ENCODE measurements around the gene CDCA3. TPM values are rescaled to one million over a fixed set of nuclear protein-coding genes. Genes with fewer than 3 reads are reported as not detected.
A peak's percentile ranks its signal among the peaks of the same experiment; 100 is the strongest.

Gene CDCA3
- total RNA-seq, 5 donors from 2014 or later (not counting 1 experiment from before 2014, with no cell fraction given), result 1.1 to 2.7 (median 2.0) TPM

GRCh38 chr12:6829536-6830220, 21.4 kb downstream of the CDCA3 start:
- Histone ChIP-seq H3K36me3 (ENCODE audit: control insufficient read depth in 2 of 2, extremely low read depth in 1 of 2, insufficient read depth in 1 of 2, low read length in 1 of 2) (no peaks in the 10 kb centered on the region), H3K4me1 (ENCODE audit: control insufficient read depth in 1 of 2, extremely low read depth in 1 of 2, insufficient read depth in 2 of 2, low read length in 2 of 2) (peaks cover 0 to 31% of the 10 kb centered on the region in 2 experiments), H3K27me3 (replicated peaks in 1 of 2; ENCODE audit: control insufficient read depth in 2 of 2, extremely low read depth in 1 of 2, insufficient read depth in 2 of 2, low read length in 1 of 2) (peaks cover 0 to 65% of the 10 kb centered on the region in 2 experiments), H3K27ac (ENCODE audit: low read length) (no peak overlapping the region), H3K4me3 (ENCODE audit: control insufficient read depth in 1 of 2, extremely low read depth in 1 of 2, low read length in 1 of 2) (peak overlapping the region; percentile 75 to 81), H3K9me3 (no peaks in the 10 kb centered on the region)
- H3K36me3 Mint-ChIP-seq, result no peaks in the 10 kb centered on the region
- peaks cover 17 to 30% (median 22%) of the 10 kb centered on the region in 3 donors for H3K4me1 Mint-ChIP-seq
- peaks cover 12 to 54% of the 10 kb centered on the region in 2 donors for H3K27me3 Mint-ChIP-seq
- ATAC-seq (replicated peaks in 1 of 4), result no peak
- CTCF ChIA-PET, result interaction anchor here (0.6 to 1.0 kb wide), 3 partner anchors 76 to 169 kb away, joined by 3 read pairs; partner anchors contain the start of gene ZNF384 (in 1 of the 2)
- H3K27ac Mint-ChIP-seq, result peak overlapping the region in 1 of 2 donors; percentile 86
- DNase-seq, result no peak
- WGBS (ENCODE audit: insufficient coverage), result 73% methylated on average over 17 of the region's 19 CpGs
- H3K4me3 Mint-ChIP-seq, result peak overlapping the region; percentile 85 to 93 (median 86)
- POLR2A ChIA-PET, result interaction anchor here in 1 of 2 donors (0.7 kb wide), 1 partner anchor 198 kb away, joined by 3 read pairs; no protein-coding TSS in a partner anchor
- H3K9me3 Mint-ChIP-seq, result no peaks in the 10 kb centered on the region

GRCh38 chr12:6828781-6829535, 22.1 kb downstream of the CDCA3 start:
- DNase-seq (peak in 23 of 35 experiments; percentile 12 to 58 (median 33)), ATAC-seq (replicated peaks in 1 of 4) (peak; percentile 73 to 75 (median 74))
- Histone ChIP-seq H3K36me3 (ENCODE audit: control insufficient read depth in 2 of 2, extremely low read depth in 1 of 2, insufficient read depth in 1 of 2, low read length in 1 of 2) (no peaks in the 10 kb centered on the region), H3K9me3 (no peaks in the 10 kb centered on the region), H3K4me1 (ENCODE audit: control insufficient read depth in 1 of 2, extremely low read depth in 1 of 2, insufficient read depth in 2 of 2, low read length in 2 of 2) (peaks cover 0 to 31% of the 10 kb centered on the region in 2 experiments), H3K4me3 (ENCODE audit: control insufficient read depth in 1 of 2, extremely low read depth in 1 of 2, low read length in 1 of 2) (peak overlapping the region; percentile 75 to 81), H3K27ac (ENCODE audit: low read length) (peak overlapping the region; percentile 49), H3K27me3 (replicated peaks in 1 of 2; ENCODE audit: control insufficient read depth in 2 of 2, extremely low read depth in 1 of 2, insufficient read depth in 2 of 2, low read length in 1 of 2) (peaks cover 0 to 72% of the 10 kb centered on the region in 2 experiments)
- H3K27me3 Mint-ChIP-seq, result peaks cover 12 to 57% of the 10 kb centered on the region in 2 donors
- H3K27ac Mint-ChIP-seq, result peak overlapping the region; percentile 79 to 86
- no peaks in the 10 kb centered on the region for H3K9me3 Mint-ChIP-seq
- ChIA-PET CTCF (interaction anchor here (0.5 to 1.0 kb wide), 8 partner anchors 23 to 291 kb away, joined by 3 to 12 read pairs (median 3); partner anchors contain the start of genes USP5 (in 1 of the 2) and ZNF384 (in 1 of the 2)), POLR2A (interaction anchor here (0.6 to 0.7 kb wide), 2 partner anchors 197 to 295 kb away, joined by 3 to 9 read pairs; partner anchors contain the start of gene GAPDH (in 1 of the 2))
- no peaks in the 10 kb centered on the region for H3K36me3 Mint-ChIP-seq
- H3K4me1 Mint-ChIP-seq, result peaks cover 17 to 30% (median 22%) of the 10 kb centered on the region in 3 donors
- under 1% methylated on average over 64 of the region's 71 CpGs for WGBS (ENCODE audit: insufficient coverage)
- H3K4me3 Mint-ChIP-seq, result peak overlapping the region; percentile 85 to 93 (median 86)

- Histone ChIP-seq H3K27me3 (replicated peaks in 1 of 2; ENCODE audit: control insufficient read depth in 2 of 2, extremely low read depth in 1 of 2, insufficient read depth in 2 of 2, low read length in 1 of 2) (peaks cover 0 to 80% of the 10 kb centered on the region in 2 experiments), H3K9me3 (no peaks in the 10 kb centered on the region), H3K27ac (ENCODE audit: low read length) (peak within 1 kb of the TSS; percentile 49), H3K4me1 (ENCODE audit: control insufficient read depth in 1 of 2, extremely low read depth in 1 of 2, insufficient read depth in 2 of 2, low read length in 2 of 2) (peaks cover 0 to 31% of the 10 kb centered on the region in 2 experiments), H3K4me3 (ENCODE audit: control insufficient read depth in 1 of 2, extremely low read depth in 1 of 2, low read length in 1 of 2) (peak within 1 kb of the TSS; percentile 75 to 81), H3K36me3 (ENCODE audit: control insufficient read depth in 2 of 2, extremely low read depth in 1 of 2, insufficient read depth in 1 of 2, low read length in 1 of 2) (no peaks in the 10 kb centered on the region)
- ChIA-PET CTCF (interaction anchor here (0.5 to 1.0 kb wide), 8 partner anchors 12 to 290 kb away, joined by 3 to 12 read pairs (median 3); partner anchors contain the start of gene USP5 (in 1 of the 2)), POLR2A (no interaction called here)
- Mint-ChIP-seq H3K27me3 (peaks cover 12 to 60% of the 10 kb centered on the region in 2 donors), H3K4me3 (peak within 1 kb of the TSS; percentile 85 to 93 (median 86)), H3K27ac (peak within 1 kb of the TSS; percentile 79 to 86), H3K4me1 (peaks cover 17 to 30% (median 22%) of the 10 kb centered on the region in 3 donors), H3K9me3 (no peaks in the 10 kb centered on the region), H3K36me3 (no peaks in the 10 kb centered on the region)
- 2% methylated on average over 54 of the region's 60 CpGs for WGBS (ENCODE audit: insufficient coverage)
- peak; percentile 58 to 64 (median 62) for ATAC-seq (replicated peaks in 1 of 4)
- peak in 3 of 35 experiments; percentile 15 to 59 (median 23) for DNase-seq
Measured at GRCh38 chr12:6827982-6828780, 22.9 kb downstream of the CDCA3 start, which contains the start of gene P3H3. Gene P3H3, plus strand, starts transcription at chr12:6828407. Its CDS starts 34 bp downstream, at chr12:6828441.

- peaks cover 16 to 66% of the 10 kb centered on the region in 2 donors for H3K27me3 Mint-ChIP-seq
- H3K4me1 Mint-ChIP-seq, result peaks cover 17 to 34% (median 22%) of the 10 kb centered on the region in 3 donors
- H3K36me3 Mint-ChIP-seq, result no peaks in the 10 kb centered on the region
- Histone ChIP-seq H3K4me1 (ENCODE audit: control insufficient read depth in 1 of 2, extremely low read depth in 1 of 2, insufficient read depth in 2 of 2, low read length in 2 of 2) (peaks cover 0 to 31% of the 10 kb centered on the region in 2 experiments), H3K27ac (ENCODE audit: low read length) (no peak overlapping the region), H3K4me3 (ENCODE audit: control insufficient read depth in 1 of 2, extremely low read depth in 1 of 2, low read length in 1 of 2) (no peak overlapping the region), H3K27me3 (replicated peaks in 1 of 2; ENCODE audit: control insufficient read depth in 2 of 2, extremely low read depth in 1 of 2, insufficient read depth in 2 of 2, low read length in 1 of 2) (peaks cover 0 to 83% of the 10 kb centered on the region in 2 experiments), H3K36me3 (ENCODE audit: control insufficient read depth in 2 of 2, extremely low read depth in 1 of 2, insufficient read depth in 1 of 2, low read length in 1 of 2) (no peaks in the 10 kb centered on the region), H3K9me3 (no peaks in the 10 kb centered on the region)
- peak overlapping the region; percentile 60 to 93 (median 74) for H3K4me3 Mint-ChIP-seq
- 33% methylated on average over 2 of the region's 8 CpGs for WGBS (ENCODE audit: insufficient coverage)
- DNase-seq, result peak in 9 of 35 experiments; percentile 11 to 47 (median 29)
- no peaks in the 10 kb centered on the region for H3K9me3 Mint-ChIP-seq
- ATAC-seq (replicated peaks in 1 of 4), result no peak
- peak overlapping the region; percentile 28 to 31 for H3K27ac Mint-ChIP-seq
- POLR2A ChIA-PET, result no interaction called here
- CTCF ChIA-PET, result interaction anchor here (0.5 to 1.0 kb wide), 3 partner anchors 11 to 270 kb away, joined by 3 to 12 read pairs (median 3); no protein-coding TSS in a partner anchor
Measured at GRCh38 chr12:6827437-6827911, 23.6 kb downstream of the CDCA3 start.

GRCh38 chr12:6826734-6827436, 24.2 kb downstream of the CDCA3 start:
- Histone ChIP-seq H3K27ac (ENCODE audit: low read length) (no peak overlapping the region), H3K4me1 (ENCODE audit: control insufficient read depth in 1 of 2, extremely low read depth in 1 of 2, insufficient read depth in 2 of 2, low read length in 2 of 2) (peaks cover 0 to 35% of the 10 kb centered on the region in 2 experiments), H3K4me3 (ENCODE audit: control insufficient read depth in 1 of 2, extremely low read depth in 1 of 2, low read length in 1 of 2) (no peak overlapping the region), H3K27me3 (replicated peaks in 1 of 2; ENCODE audit: control insufficient read depth in 2 of 2, extremely low read depth in 1 of 2, insufficient read depth in 2 of 2, low read length in 1 of 2) (peaks cover 0 to 89% of the 10 kb centered on the region in 2 experiments), H3K36me3 (ENCODE audit: control insufficient read depth in 2 of 2, extremely low read depth in 1 of 2, insufficient read depth in 1 of 2, low read length in 1 of 2) (no peaks in the 10 kb centered on the region), H3K9me3 (no peaks in the 10 kb centered on the region)
- peaks cover 20 to 40% (median 24%) of the 10 kb centered on the region in 3 donors for H3K4me1 Mint-ChIP-seq
- ChIA-PET POLR2A (no interaction called here), CTCF (interaction anchor here in 1 of 2 donors (1.0 to 3.2 kb wide), 3 partner anchors 9 to 74 kb away, joined by 3 to 26 read pairs (median 3); partner anchors contain the start of gene MLF2)
- peaks cover 16 to 66% of the 10 kb centered on the region in 2 donors for H3K27me3 Mint-ChIP-seq
- 86% methylated on average over 11 of the region's 22 CpGs for WGBS (ENCODE audit: insufficient coverage)
- H3K9me3 Mint-ChIP-seq, result no peaks in the 10 kb centered on the region
- ATAC-seq (replicated peaks in 1 of 4) (no peak), DNase-seq (no peak)
- H3K4me3 Mint-ChIP-seq, result peak overlapping the region; percentile 60 to 93 (median 74)
- H3K27ac Mint-ChIP-seq, result peak overlapping the region; percentile 28 to 31
- H3K36me3 Mint-ChIP-seq, result no peaks in the 10 kb centered on the region
